Suprapubic skin (tissue), 4 donors: Measurements from ENCODE around the gene RHEX. TPM values are rescaled to one million over a fixed set of nuclear protein-coding genes. Genes with fewer than 3 reads are reported as not detected.
A peak's percentile ranks its signal among the peaks of the same experiment; 100 is the strongest.

Source experiments
- DNase-seq, 2 donors: peaks; one replicate each; pipeline ENCODE4 v3.0.0-alpha.2; 2019; ENCODE audit warnings: low spot score in 2 of 2
- H3K27ac ChIP-seq: fragments of 200-600 bp; sonication (generic); one replicate; pipeline ENCODE4 v1.5.1; 2019
- H3K27me3 ChIP-seq: fragments of 200-600 bp; sonication (generic); one replicate; pipeline ENCODE4 v1.5.1; 2019
- H3K36me3 ChIP-seq: fragments of 200-600 bp; sonication (generic); one replicate; pipeline ENCODE4 v1.5.1; 2019
- H3K4me1 ChIP-seq: fragments of 200-600 bp; sonication (generic); one replicate; pipeline ENCODE4 v1.5.1; 2019
- H3K4me3 ChIP-seq: fragments of 200-600 bp; sonication (generic); one replicate; pipeline ENCODE4 v1.5.1; 2019; ENCODE audit warnings: mild to moderate bottlenecking
- H3K9me3 ChIP-seq: fragments of 200-600 bp; sonication (generic); one replicate; pipeline ENCODE4 v1.5.1; 2019
- CTCF ChIP-seq, 2 donors: fragments of 200-600 bp in 1 of 2; fragments of 450-650 bp in 1 of 2; sonication (generic) in 1 of 2; IDR thresholded peaks; one replicate each; pipeline ENCODE4 v1.5.1; 2016 to 2019; ENCODE audit warnings: antibody characterized with exemption in 2 of 2, mild to moderate bottlenecking in 1 of 2, moderate library complexity in 1 of 2
- EP300 ChIP-seq: sonication (generic); formaldehyde crosslinking; IDR thresholded peaks from one replicate; pipeline ENCODE4 v1.6.1; 2017; ENCODE audit warnings: antibody characterized with exemption
- POLR2A ChIP-seq, 2 donors: fragments of 450-650 bp; IDR thresholded peaks; one replicate each; pipeline ENCODE4 v1.6.1; 2017; ENCODE audit warnings: antibody characterized with exemption in 2 of 2, mild to moderate bottlenecking in 2 of 2, moderate library complexity in 2 of 2
- POLR2AphosphoS5 ChIP-seq, 3 donors: sonication (generic); formaldehyde crosslinking; IDR thresholded peaks; one replicate each; pipeline ENCODE4 v1.6.1; 2017; ENCODE audit warnings: antibody characterized with exemption in 3 of 3
- WGBS: methylation state at CpG from one replicate; pipeline ENCODE4 v1.1.5; 2018; 5-methylcytosine and 5-hydroxymethylcytosine counted together
- total RNA-seq, 4 donors: library from RNA; depleted of rRNA; stranded (reverse); fragments of >200 nt; gene quantifications; one replicate each; pipeline ENCODE4 v1.1.0, GENCODE V29; 2016

RHEX gene
- total RNA-seq, 4 donors from 2014 or later = 1.2 to 2.8 (median 1.2) TPM; not detected in 1

GRCh38 chr1:206010060-206010459, 42.9 kb upstream of the RHEX start:
- Histone ChIP-seq H3K4me1 (peaks cover 13% of the 10 kb centered on the region), H3K9me3 (no peaks in the 10 kb centered on the region), H3K27ac (no peak overlapping the region), H3K36me3 (no peaks in the 10 kb centered on the region), H3K4me3 (no peak overlapping the region), H3K27me3 (no peaks in the 10 kb centered on the region)
- DNase-seq = no peak
- TF ChIP-seq CTCF (IDR thresholded peaks at IDR 0.05) (no peak), EP300 (no peak), POLR2A (IDR thresholded peaks at IDR 0.05) (no peak), POLR2AphosphoS5 (IDR thresholded peaks at IDR 0.05) (no peak)
- WGBS = 73% methylated on average over 5 of the region's 5 CpGs

GRCh38 chr1:206011057-206011456, 41.9 kb upstream of the RHEX start:
- Histone ChIP-seq H3K27me3 (no peaks in the 10 kb centered on the region), H3K27ac (no peak overlapping the region), H3K36me3 (no peaks in the 10 kb centered on the region), H3K4me1 (peaks cover 3% of the 10 kb centered on the region), H3K9me3 (no peaks in the 10 kb centered on the region), H3K4me3 (no peak overlapping the region)
- DNase-seq = no peak
- no peak for TF ChIP-seq CTCF (IDR thresholded peaks at IDR 0.05)
- TF ChIP-seq EP300 = no peak
- TF ChIP-seq POLR2A (IDR thresholded peaks at IDR 0.05) = no peak
- no peak for TF ChIP-seq POLR2AphosphoS5 (IDR thresholded peaks at IDR 0.05)
- WGBS = 60% methylated on average over 8 of the region's 8 CpGs

GRCh38 chr1:206012086-206012859, 40.7 kb upstream of the RHEX start:
- no peaks in the 10 kb centered on the region for H3K27me3 ChIP-seq
- H3K4me3 ChIP-seq = no peak overlapping the region
- no peak for TF ChIP-seq CTCF (IDR thresholded peaks at IDR 0.05)
- TF ChIP-seq EP300 = no peak
- TF ChIP-seq POLR2A (IDR thresholded peaks at IDR 0.05) = no peak
- no peak overlapping the region for H3K27ac ChIP-seq
- DNase-seq = peak in 1 of 2 donors; percentile 82
- 58% methylated on average over 17 of the region's 17 CpGs for WGBS
- no peaks in the 10 kb centered on the region for H3K4me1 ChIP-seq
- no peaks in the 10 kb centered on the region for H3K9me3 ChIP-seq
- H3K36me3 ChIP-seq = no peaks in the 10 kb centered on the region

- Histone ChIP-seq H3K27me3 (no peaks in the 10 kb centered on the region), H3K36me3 (no peaks in the 10 kb centered on the region), H3K4me1 (no peaks in the 10 kb centered on the region), H3K27ac (no peak overlapping the region), H3K9me3 (no peaks in the 10 kb centered on the region), H3K4me3 (no peak overlapping the region)
- 91% methylated on average over 6 of the region's 6 CpGs for WGBS
- TF ChIP-seq EP300 = no peak
- TF ChIP-seq POLR2A (IDR thresholded peaks at IDR 0.05) = no peak
- TF ChIP-seq CTCF (IDR thresholded peaks at IDR 0.05) = no peak
- no peak for TF ChIP-seq POLR2AphosphoS5 (IDR thresholded peaks at IDR 0.05)
- DNase-seq = no peak
Measured at GRCh38 chr1:206013026-206013795, 39.8 kb upstream of the RHEX start.

- no peaks in the 10 kb centered on the region for H3K4me1 ChIP-seq
- H3K36me3 ChIP-seq = no peaks in the 10 kb centered on the region
- H3K27me3 ChIP-seq = no peaks in the 10 kb centered on the region
- no peaks in the 10 kb centered on the region for H3K9me3 ChIP-seq
- WGBS = 85% methylated on average over 5 of the region's 5 CpGs
- no peak overlapping the region for H3K4me3 ChIP-seq
- no peak for DNase-seq
- TF ChIP-seq POLR2AphosphoS5 (IDR thresholded peaks at IDR 0.05) (no peak), POLR2A (IDR thresholded peaks at IDR 0.05) (no peak), CTCF (IDR thresholded peaks at IDR 0.05) (no peak), EP300 (no peak)
- H3K27ac ChIP-seq = no peak overlapping the region
Measured at GRCh38 chr1:206014601-206015000, 38.4 kb upstream of the RHEX start.
